H9 (cell line): Measurements from ENCODE around the gene MAP2K3. TPM values are rescaled to one million over a fixed set of nuclear protein-coding genes. Genes with fewer than 3 reads are reported as not detected.

ENCODE experiments used
- DNase-seq: peaks from one replicate; pipeline ENCODE4 v3.0.0-alpha.2; 2017
- H2AFZ ChIP-seq: one replicate; pipeline ENCODE4 v1.6.1; 2013; ENCODE audit warnings: mild to moderate bottlenecking, low read length, control low read depth, moderate library complexity
- H2AK5ac ChIP-seq: 2 replicates; pipeline ENCODE4 v1.6.1; 2013; ENCODE audit warnings: low read length, control low read depth, mixed read lengths; ENCODE audit not compliant: insufficient read length
- H2BK120ac ChIP-seq: one replicate; pipeline ENCODE4 v1.6.1; 2013; ENCODE audit warnings: low read depth, mild to moderate bottlenecking, low read length, control low read depth, inconsistent platforms; ENCODE audit not compliant: poor library complexity, severe bottlenecking
- H2BK12ac ChIP-seq: 2 replicates; pipeline ENCODE4 v1.6.1; 2013; ENCODE audit warnings: low read length, control low read depth, mixed read lengths, low read depth; ENCODE audit not compliant: insufficient read length
- H2BK15ac ChIP-seq: 2 replicates; pipeline ENCODE4 v1.6.1; 2013; ENCODE audit warnings: low read depth, low read length, control low read depth
- H2BK20ac ChIP-seq: one replicate; pipeline ENCODE4 v1.6.1; 2013; ENCODE audit warnings: low read depth, mild to moderate bottlenecking, low read length, control low read depth, inconsistent platforms; ENCODE audit not compliant: poor library complexity, severe bottlenecking
- H2BK5ac ChIP-seq: 2 replicates; pipeline ENCODE4 v1.6.1; 2013; ENCODE audit warnings: low read length, control low read depth, mixed read lengths; ENCODE audit not compliant: insufficient read length
- H3K14ac ChIP-seq: 2 replicates; pipeline ENCODE4 v1.6.1; 2013; ENCODE audit warnings: low read length, control low read depth; ENCODE audit not compliant: insufficient read depth
- H3K18ac ChIP-seq: 2 replicates; pipeline ENCODE4 v1.6.1; 2013; ENCODE audit warnings: low read depth, mild to moderate bottlenecking, mixed read lengths, low read length, control low read depth; ENCODE audit not compliant: insufficient read length
- H3K23ac ChIP-seq: 2 replicates; pipeline ENCODE4 v1.6.1; 2013; ENCODE audit warnings: low read length, control low read depth, mixed read lengths, low read depth; ENCODE audit not compliant: insufficient read length
- H3K23me2 ChIP-seq: 2 replicates; pipeline ENCODE4 v1.6.1; 2013; ENCODE audit warnings: low read depth, mild to moderate bottlenecking, mixed read lengths, low read length, control low read depth; ENCODE audit not compliant: insufficient read length, poor library complexity, severe bottlenecking
- H3K27ac ChIP-seq: 2 replicates; pipeline ENCODE4 v1.5.1; 2013; ENCODE audit warnings: low read length, control low read depth, mixed read lengths, low read depth; ENCODE audit not compliant: insufficient read length
- H3K27me3 ChIP-seq: 2 replicates; pipeline ENCODE4 v1.6.1; 2013; ENCODE audit warnings: low read length, control low read depth, inconsistent platforms; ENCODE audit not compliant: insufficient read depth
- H3K4ac ChIP-seq: 2 replicates; pipeline ENCODE4 v1.6.1; 2013; ENCODE audit warnings: low read depth, mild to moderate bottlenecking, control low read depth, inconsistent platforms, low read length, moderate library complexity
- H3K4me1 ChIP-seq: 2 replicates; pipeline ENCODE4 v1.6.1; 2013; ENCODE audit warnings: low read length, control low read depth, inconsistent platforms; ENCODE audit not compliant: insufficient read depth
- H3K4me2 ChIP-seq: 2 replicates; pipeline ENCODE4 v1.6.1; 2013; ENCODE audit warnings: low read length, control low read depth, mixed read lengths; ENCODE audit not compliant: insufficient read length, insufficient read depth
- H3K56ac ChIP-seq: 2 replicates; pipeline ENCODE4 v1.6.1; 2013; ENCODE audit warnings: low read depth, mild to moderate bottlenecking, mixed read lengths, low read length, control low read depth; ENCODE audit not compliant: insufficient read length
- H3K79me1 ChIP-seq: 2 replicates; pipeline ENCODE4 v1.6.1; 2013; ENCODE audit warnings: low read depth, mild to moderate bottlenecking, moderate library complexity, low read length, control low read depth, inconsistent platforms; ENCODE audit not compliant: insufficient read depth, poor library complexity, severe bottlenecking
- H3K79me2 ChIP-seq: 2 replicates; pipeline ENCODE4 v1.6.1; 2013; ENCODE audit warnings: low read length, control low read depth, inconsistent platforms; ENCODE audit not compliant: insufficient read depth
- H3K9ac ChIP-seq: 2 replicates; pipeline ENCODE4 v1.6.1; 2013; ENCODE audit warnings: low read length, control low read depth, mixed read lengths; ENCODE audit not compliant: insufficient read length; ENCODE audit errors: extremely low read depth
- H3K9me3 ChIP-seq: one replicate; pipeline ENCODE4 v1.6.1; 2013; ENCODE audit warnings: low read depth, low read length, inconsistent platforms; ENCODE audit not compliant: control insufficient read depth
- H3T11ph ChIP-seq: one replicate; pipeline ENCODE4 v1.6.1; 2013; ENCODE audit warnings: mild to moderate bottlenecking, low read length, control low read depth, inconsistent platforms
- H4K20me1 ChIP-seq: one replicate; pipeline ENCODE4 v1.6.1; 2013; ENCODE audit not compliant: control insufficient read depth, insufficient read length, insufficient read depth
- H4K5ac ChIP-seq: 2 replicates; pipeline ENCODE4 v1.6.1; 2013; ENCODE audit warnings: low read depth, mild to moderate bottlenecking, mixed read lengths, low read length, control low read depth; ENCODE audit not compliant: insufficient read length
- H4K8ac ChIP-seq: replicated peaks from 2 replicates; pipeline ENCODE4 v1.6.1; 2013; ENCODE audit warnings: low read length, control low read depth, mixed read lengths, low read depth; ENCODE audit not compliant: insufficient read length
- H4K91ac ChIP-seq: 2 replicates; pipeline ENCODE4 v1.6.1; 2013; ENCODE audit warnings: low read depth, mild to moderate bottlenecking, moderate library complexity, mixed read lengths, low read length, control low read depth; ENCODE audit not compliant: insufficient read length
- H3K27ac Mint-ChIP-seq, 3 experiments: 2 replicates in 2 of 3; 3 replicates in 1 of 3; pipeline ENCODE4 v1.8.0; 2020 to 2021; ENCODE audit warnings: mixed read lengths in 3 of 3, mild to moderate bottlenecking in 1 of 3, moderate library complexity in 1 of 3
- H3K27me3 Mint-ChIP-seq: 2 replicates; pipeline ENCODE4 v1.8.0; 2021; ENCODE audit warnings: low read depth, mild to moderate bottlenecking, moderate library complexity, mixed read lengths
- H3K36me3 Mint-ChIP-seq, 3 experiments: 2 replicates in 2 of 3; 3 replicates in 1 of 3; pipeline ENCODE4 v1.8.0; 2020 to 2021; ENCODE audit warnings: low read depth in 3 of 3, mixed read lengths in 3 of 3; ENCODE audit not compliant: insufficient read depth in 1 of 3
- H3K4me1 Mint-ChIP-seq, 2 experiments: 2 replicates each; pipeline ENCODE4 v1.8.0; 2020; ENCODE audit warnings: mixed read lengths in 2 of 2
- H3K4me3 Mint-ChIP-seq, 2 experiments: 2 replicates in 1 of 2; 3 replicates in 1 of 2; pipeline ENCODE4 v1.8.0; 2020 to 2021; ENCODE audit warnings: mild to moderate bottlenecking in 2 of 2, mixed read lengths in 2 of 2, moderate library complexity in 1 of 2
- H3K9me3 Mint-ChIP-seq, 2 experiments: 2 replicates in 1 of 2; 3 replicates in 1 of 2; pipeline ENCODE4 v1.8.0; 2020; ENCODE audit warnings: mild to moderate bottlenecking in 2 of 2, mixed read lengths in 2 of 2, moderate library complexity in 1 of 2
- CTCF ChIP-seq: fragments of 200-600 bp; sonication (generic); conservative IDR thresholded peaks from 3 replicates; pipeline ENCODE4 v1.8.0; 2021; ENCODE audit warnings: antibody characterized with exemption, mild to moderate bottlenecking
- WGBS: extraction: QIAGEN DNeasy Blood & Tissue Kit; methylation state at CpG from one replicate; pipeline ENCODE4 v1.1.7; 2013; ENCODE audit warnings: missing lambda C conversion rate, low lambda C conversion rate, mixed read lengths; ENCODE audit not compliant: insufficient read length; ENCODE audit errors: extremely low coverage; 5-methylcytosine and 5-hydroxymethylcytosine counted together
- total RNA-seq: library from RNA; stranded (reverse); gene quantifications from 2 replicates; pipeline ENCODE4 v1.2.1, GENCODE V29; 2021

Gene MAP2K3
- total RNA-seq, 1 experiment from 2014 or later, result 26.1 TPM

DNA sequence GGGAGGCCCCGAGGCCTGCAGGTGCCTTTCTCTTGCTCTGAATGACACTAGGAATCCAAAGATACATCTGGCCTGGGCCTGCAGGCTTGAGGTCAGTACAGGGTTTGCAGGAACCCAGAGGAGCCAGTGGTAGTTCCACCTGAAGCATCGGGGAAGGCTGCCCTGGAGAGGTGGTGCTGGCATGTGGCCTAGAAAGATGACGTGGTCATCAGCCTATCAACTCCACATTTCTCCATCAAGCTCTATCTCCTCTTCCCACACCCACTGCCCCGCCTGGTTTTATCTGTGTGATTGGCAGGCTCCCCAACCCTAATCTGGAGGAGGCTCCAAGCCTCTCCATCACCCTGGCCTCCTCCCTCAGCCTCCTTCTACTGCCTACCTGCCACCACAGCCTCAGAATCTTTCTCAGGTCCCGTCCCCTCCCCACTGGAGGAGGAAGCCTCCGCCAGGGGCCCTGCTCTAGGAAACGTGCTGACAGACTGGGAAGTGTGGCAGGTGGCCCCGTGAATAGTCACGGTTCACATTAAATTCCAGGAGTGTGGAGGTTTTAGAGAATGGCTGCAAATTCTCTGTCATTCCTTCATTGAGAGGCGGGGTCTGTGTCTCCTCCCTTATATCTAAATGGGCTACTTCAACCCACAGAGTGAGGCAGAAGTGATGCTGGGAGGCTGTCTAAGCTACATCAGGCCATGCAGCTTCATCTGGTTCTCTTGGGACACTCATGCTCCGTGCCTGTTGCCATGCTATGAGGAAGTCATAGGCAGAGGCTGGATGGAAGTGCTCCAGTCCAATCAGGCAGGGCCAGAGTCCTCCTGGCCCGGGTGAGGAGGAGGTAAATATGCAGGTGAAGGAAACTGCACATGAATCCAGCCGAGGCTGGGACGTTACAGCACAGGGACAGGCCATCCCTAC, 11.4 kb upstream of the MAP2K3 start:
- Mint-ChIP-seq H3K27ac (no peak overlapping the region), H3K27me3 (peaks cover 38% of the 10 kb centered on the region), H3K4me3 (no peak overlapping the region; a peak in 1 of 5 replicates), H3K9me3 (no peaks in the 10 kb centered on the region), H3K4me1 (peaks cover 9% of the 10 kb centered on the region in 2 experiments), H3K36me3 (no peaks in the 10 kb centered on the region; a peak in 1 of 7 replicates)
- Histone ChIP-seq H2BK15ac (no peak overlapping the region), H4K20me1 (no peaks in the 10 kb centered on the region), H2BK120ac (no peak overlapping the region), H2BK12ac (no peak overlapping the region), H2BK5ac (no peak overlapping the region), H3K79me2 (no peaks in the 10 kb centered on the region), H4K5ac (no peak overlapping the region), H3K9ac (no peak overlapping the region), H3K18ac (no peak overlapping the region), H3K23ac (no peak overlapping the region), H4K8ac (no peak overlapping the region), H3K4me1 (peaks cover 3% of the 10 kb centered on the region; the same call in 1 of the 2 replicates), H2AK5ac (no peak overlapping the region), H2AFZ (no peak overlapping the region), H3K27me3 (peaks cover 4% of the 10 kb centered on the region; the same call in 1 of the 2 replicates), H3K4ac (no peak overlapping the region), H4K91ac (no peak overlapping the region), H2BK20ac (no peak overlapping the region), H3K4me2 (no peak overlapping the region), H3K14ac (no peak overlapping the region), H3K23me2 (peaks cover 14% of the 10 kb centered on the region), H3K9me3 (no peaks in the 10 kb centered on the region), H3K27ac (no peak overlapping the region), H3K79me1 (no peaks in the 10 kb centered on the region), H3T11ph (no peak overlapping the region), H3K56ac (no peak overlapping the region)
- TF ChIP-seq CTCF, result no peak
- WGBS, result no CpG with 5 or more reads among the region's 14 CpGs
- DNase-seq, result no peak
